Measurements from ENCODE around the gene LIG1. TPM values are rescaled to one million over a fixed set of nuclear protein-coding genes. Genes with fewer than 3 reads are reported as not detected.
A peak's percentile ranks its signal among the peaks of the same experiment; 100 is the strongest.

Gene LIG1
- total and polyA plus RNA-seq, 7 donors, result 4.3 to 41.6 (median 11.4) TPM

DNA sequence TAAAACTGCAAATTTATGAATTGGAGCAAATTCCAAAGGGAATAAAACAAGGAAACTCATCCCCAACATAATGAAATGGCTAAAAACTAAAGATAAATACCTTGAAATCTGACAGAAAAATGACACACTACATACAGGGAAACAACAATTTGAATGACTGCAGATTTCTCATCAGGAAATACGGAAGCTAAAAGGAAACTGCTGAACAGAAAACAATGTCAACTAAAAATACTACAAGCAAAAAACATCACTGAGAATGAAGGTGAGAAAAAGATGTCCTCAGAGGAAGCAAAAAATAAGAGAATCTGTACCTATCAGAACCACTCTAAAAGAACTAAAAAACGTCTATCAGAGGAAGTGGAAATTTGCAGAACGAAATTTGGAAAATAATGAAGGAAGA is 39.9 kb upstream of the LIG1 start:
- DNase-seq, result no peak
- H3K27me3 ChIP-seq, result no peaks in the 10 kb centered on the region
- H3K36me3 ChIP-seq, result peaks cover 0 to 22% (median 0%) of the 10 kb centered on the region in 4 donors
- peaks cover 0 to 3% (median 2%) of the 10 kb centered on the region in 4 donors for H3K4me1 ChIP-seq
- H3K4me3 ChIP-seq, result no peak overlapping the region
- no peak overlapping the region for H3K27ac ChIP-seq
- TF ChIP-seq POLR2A (IDR thresholded peaks at IDR 0.05) (no peak), POLR2AphosphoS5 (IDR thresholded peaks at IDR 0.05) (no peak), CTCF (IDR thresholded peaks at IDR 0.05) (no peak), EP300 (IDR thresholded peaks at IDR 0.05) (no peak)
- H3K9me3 ChIP-seq, result no peaks in the 10 kb centered on the region
- intact Hi-C loops (cut with DNase I), result no loop called here
- 82 to 90% methylated on average over 3 of the region's 3 CpGs for WGBS, 2 donors

GRCh38 chr19:48206397-48207093 is 36.4 kb upstream of the LIG1 start:
- Histone ChIP-seq H3K4me1 (peaks cover 0 to 21% (median 15%) of the 10 kb centered on the region in 4 donors), H3K27me3 (no peaks in the 10 kb centered on the region), H3K4me3 (no peak overlapping the region), H3K9me3 (no peaks in the 10 kb centered on the region), H3K36me3 (peaks cover 0 to 10% (median 0%) of the 10 kb centered on the region in 4 donors), H3K27ac (no peak overlapping the region)
- DNase-seq, result no peak
- TF ChIP-seq CTCF (IDR thresholded peaks at IDR 0.05), result no peak
- no peak for TF ChIP-seq EP300 (IDR thresholded peaks at IDR 0.05)
- no peak for TF ChIP-seq POLR2AphosphoS5 (IDR thresholded peaks at IDR 0.05)
- TF ChIP-seq POLR2A (IDR thresholded peaks at IDR 0.05), result no peak
- intact Hi-C loops (cut with DNase I), result no loop called here
- WGBS, 2 donors, result 84 to 89% methylated on average over 9 of the region's 9 CpGs

- TF ChIP-seq POLR2AphosphoS5 (IDR thresholded peaks at IDR 0.05) (peak; percentile 46 to 84 (median 62)), POLR2A (IDR thresholded peaks at IDR 0.05) (peak in 1 of 2 donors; percentile 35), EP300 (IDR thresholded peaks at IDR 0.05) (no peak)
- H3K4me3 ChIP-seq, result peak overlapping the region; percentile 61 to 76 (median 68)
- no peaks in the 10 kb centered on the region for H3K36me3 ChIP-seq
- no peaks in the 10 kb centered on the region for H3K9me3 ChIP-seq
- intact Hi-C loops (cut with DNase I), result loop anchor here (2.0 to 5.0 kb wide), 2 partner anchors 33 to 58 kb away; partner anchors contain the start of genes LIG1 and ZSWIM9
- peak overlapping the region; percentile 77 to 79 (median 78) for H3K27ac ChIP-seq
- 0% methylated on average over 34 of the region's 34 CpGs for WGBS, 2 donors
- DNase-seq, result peak; percentile 96
- no peaks in the 10 kb centered on the region for H3K27me3 ChIP-seq
- H3K4me1 ChIP-seq, result peaks cover 0 to 21% (median 15%) of the 10 kb centered on the region in 4 donors
Observed at GRCh38 chr19:48203794-48204628, 33.9 kb upstream of the LIG1 start.

DNA sequence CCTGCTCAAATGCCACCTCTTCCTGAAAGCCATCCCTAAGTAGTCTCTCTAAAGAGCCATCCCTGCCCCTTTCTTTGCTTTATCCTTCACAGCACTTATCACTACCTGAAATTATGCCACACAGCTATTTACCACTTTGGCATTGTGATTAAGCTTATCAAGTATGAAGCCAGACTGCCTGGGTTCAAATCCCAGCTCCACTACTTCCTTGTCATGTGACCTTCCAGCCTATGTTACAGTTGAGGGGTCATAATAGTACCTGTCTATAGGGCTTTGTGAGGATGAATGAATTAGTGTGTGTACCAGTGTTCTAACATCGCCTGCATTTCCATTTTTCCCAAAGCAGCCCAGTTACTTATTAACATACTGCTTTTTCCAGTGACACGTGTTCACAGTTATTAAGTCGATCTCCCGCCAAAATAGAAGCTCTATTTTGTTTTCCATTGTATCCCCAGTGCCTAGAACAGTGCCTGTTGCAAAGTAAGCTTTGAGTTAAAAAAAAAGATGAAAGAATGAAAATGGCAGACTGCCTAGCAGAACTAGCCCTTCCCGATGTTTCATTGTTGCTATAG is 33.2 kb upstream of the LIG1 start:
- H3K4me1 ChIP-seq, result peaks cover 0 to 21% (median 15%) of the 10 kb centered on the region in 4 donors
- no peaks in the 10 kb centered on the region for H3K36me3 ChIP-seq
- H3K27me3 ChIP-seq, result no peaks in the 10 kb centered on the region
- 7 to 18% methylated on average over 5 of the region's 5 CpGs for WGBS, 2 donors
- H3K4me3 ChIP-seq, result peak overlapping the region; percentile 61 to 76 (median 68)
- no peaks in the 10 kb centered on the region for H3K9me3 ChIP-seq
- TF ChIP-seq POLR2A (IDR thresholded peaks at IDR 0.05) (no peak), POLR2AphosphoS5 (IDR thresholded peaks at IDR 0.05) (no peak), CTCF (IDR thresholded peaks at IDR 0.05) (no peak), EP300 (IDR thresholded peaks at IDR 0.05) (no peak)
- peak overlapping the region; percentile 77 to 79 (median 78) for H3K27ac ChIP-seq
- no peak for DNase-seq
- intact Hi-C loops (cut with DNase I), result loop anchor here (5.0 kb wide), 1 partner anchor 59 kb away; no protein-coding TSS in a partner anchor

All from sigmoid colon (tissue), 7 donors.